ENCODE results near the gene ADORA1. TPM values are rescaled to one million over a fixed set of nuclear protein-coding genes. Genes with fewer than 3 reads are reported as not detected.

Gene ADORA1
- total and polyA plus RNA-seq, 2 donors (not counting 3 experiments of a cell fraction or from before 2014, with no cell fraction given), result 0.15 TPM; not detected in 1

DNA sequence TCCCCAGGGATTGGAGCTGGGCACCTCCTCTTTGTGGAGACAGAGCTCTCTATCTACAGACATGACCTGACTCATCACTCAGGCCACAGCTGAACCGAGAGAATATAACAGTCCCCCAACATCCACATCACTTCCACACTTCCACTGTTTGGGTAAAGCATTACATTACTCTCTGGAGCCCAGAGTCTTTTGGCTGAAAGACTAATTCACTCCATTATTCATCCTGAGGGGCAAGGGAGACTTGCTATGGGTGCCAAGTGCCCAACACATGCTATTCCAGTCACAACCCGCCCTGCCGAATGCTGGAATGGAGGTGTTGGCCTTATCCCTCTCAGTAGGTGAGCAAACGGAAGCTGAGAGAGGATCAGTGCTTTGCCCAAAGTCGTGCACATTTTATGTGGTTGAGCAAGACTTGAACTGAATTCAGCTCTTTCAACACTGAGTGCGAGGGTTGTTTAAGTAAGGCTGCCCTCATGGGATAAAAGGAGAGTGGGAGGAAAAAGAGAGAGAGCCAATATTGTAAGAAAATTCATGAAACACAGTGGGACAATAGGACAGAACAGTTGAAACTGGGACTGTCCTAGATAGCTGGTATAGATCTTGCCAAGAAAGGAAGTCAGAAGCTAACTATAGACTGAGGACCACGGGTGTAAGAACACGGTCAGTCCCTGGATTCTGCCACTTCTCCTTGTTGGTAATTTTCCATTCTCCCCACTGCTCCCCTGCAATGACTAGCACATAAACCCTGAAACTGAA is 72.5 kb downstream of the ADORA1 start:
- no peaks in the 10 kb centered on the region for H3K4me1 ChIP-seq (ENCODE audit: control insufficient read depth, extremely low read depth, insufficient read depth, low read length)
- no peaks in the 10 kb centered on the region for H4K20me1 ChIP-seq (replicated peaks; ENCODE audit: control insufficient read depth, extremely low read depth, insufficient read depth, low read length)
- dilution Hi-C loops (cut with MboI; ENCODE audit: extremely low pct_ligation_motif_present, low sequenced_read_pairs), result no loop called here
- H3K4me3 ChIP-seq (replicated peaks in 1 of 3; ENCODE audit: insufficient read depth in 1 of 3, low read depth in 1 of 3, low read length in 3 of 3), result no peak overlapping the region
- no peaks in the 10 kb centered on the region for H3K9me3 ChIP-seq (replicated peaks; ENCODE audit: control insufficient read depth, insufficient read depth, low read length)
- no peak for DNase-seq (ENCODE audit: low read depth, low spot score)
- peaks cover 7 to 8% of the 10 kb centered on the region in 2 experiments for H3K27me3 ChIP-seq (ENCODE audit: control insufficient read depth in 2 of 2, insufficient read depth in 2 of 2, low read length in 2 of 2)
- intact Hi-C loops (cut with micrococcal nuclease), result no loop called here
- no peak for FAIRE-seq
- ChIA-PET POLR2A (no interaction called here), CTCF (interaction anchor here (0.8 to 2.8 kb wide), 6 partner anchors 10 to 160 kb away, joined by 3 to 18 read pairs (median 4); no protein-coding TSS in a partner anchor)
- no peak overlapping the region for H3K4me2 ChIP-seq (ENCODE audit: insufficient read depth, low read length)
- H3K9ac ChIP-seq (replicated peaks; ENCODE audit: extremely low read depth, insufficient read depth, low read length), result no peak overlapping the region
- BruUV-seq (replicated peaks), result no TSS peak
- no peaks in the 10 kb centered on the region for H3K36me3 ChIP-seq (ENCODE audit: control insufficient read depth in 2 of 2, extremely low read depth in 1 of 2, insufficient read depth in 2 of 2, low read length in 2 of 2)
- no peak overlapping the region for H3K27ac ChIP-seq (ENCODE audit: insufficient read depth, low read depth, low read length)
- H3K79me2 ChIP-seq (ENCODE audit: control insufficient read depth, insufficient read depth, low read length), result no peaks in the 10 kb centered on the region
- H2AFZ ChIP-seq (ENCODE audit: low read depth, low read length), result no peak overlapping the region
- TF ChIP-seq, protein P1, sequence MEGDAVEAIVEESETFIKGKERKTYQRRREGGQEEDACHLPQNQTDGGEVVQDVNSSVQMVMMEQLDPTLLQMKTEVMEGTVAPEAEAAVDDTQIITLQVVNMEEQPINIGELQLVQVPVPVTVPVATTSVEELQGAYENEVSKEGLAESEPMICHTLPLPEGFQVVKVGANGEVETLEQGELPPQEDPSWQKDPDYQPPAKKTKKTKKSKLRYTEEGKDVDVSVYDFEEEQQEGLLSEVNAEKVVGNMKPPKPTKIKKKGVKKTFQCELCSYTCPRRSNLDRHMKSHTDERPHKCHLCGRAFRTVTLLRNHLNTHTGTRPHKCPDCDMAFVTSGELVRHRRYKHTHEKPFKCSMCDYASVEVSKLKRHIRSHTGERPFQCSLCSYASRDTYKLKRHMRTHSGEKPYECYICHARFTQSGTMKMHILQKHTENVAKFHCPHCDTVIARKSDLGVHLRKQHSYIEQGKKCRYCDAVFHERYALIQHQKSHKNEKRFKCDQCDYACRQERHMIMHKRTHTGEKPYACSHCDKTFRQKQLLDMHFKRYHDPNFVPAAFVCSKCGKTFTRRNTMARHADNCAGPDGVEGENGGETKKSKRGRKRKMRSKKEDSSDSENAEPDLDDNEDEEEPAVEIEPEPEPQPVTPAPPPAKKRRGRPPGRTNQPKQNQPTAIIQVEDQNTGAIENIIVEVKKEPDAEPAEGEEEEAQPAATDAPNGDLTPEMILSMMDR (IDR thresholded peaks at IDR 0.05; ENCODE audit: extremely low read depth in 1 of 2, insufficient read depth in 1 of 2, low read depth in 1 of 2, low read length in 2 of 2), result no peak
- H3K9me1 ChIP-seq (replicated peaks; ENCODE audit: control insufficient read depth, extremely low read depth, insufficient read depth, low read length), result no peaks in the 10 kb centered on the region

DNA sequence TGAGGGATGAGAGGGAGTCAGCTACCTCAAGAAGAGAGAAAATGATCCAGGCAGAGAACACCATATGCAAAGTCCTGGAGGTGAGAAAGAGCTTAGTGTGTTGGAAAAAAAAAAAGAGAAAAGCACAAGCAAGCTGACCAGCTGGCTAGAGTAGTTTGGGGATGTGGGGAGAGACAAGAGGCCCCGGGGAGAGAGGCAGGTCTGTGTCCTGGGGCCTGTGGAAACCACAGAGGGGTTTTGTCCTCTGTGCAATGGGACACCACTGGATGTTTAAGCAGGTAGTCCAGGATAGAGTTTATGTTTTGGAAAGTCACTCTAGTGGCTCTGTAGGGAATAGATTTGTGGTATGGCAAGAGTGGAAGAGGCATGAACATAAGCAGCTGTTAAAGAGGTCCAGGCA is 73.4 kb downstream of the ADORA1 start:
- no peak for TF ChIP-seq GATA2 (IDR thresholded peaks at IDR 0.05; ENCODE audit: insufficient read depth, insufficient read length, low read depth, low read length)
- no peak for TF ChIP-seq FOS (IDR thresholded peaks at IDR 0.05; ENCODE audit: borderline replicate concordance, insufficient read depth, low read length)
- TF ChIP-seq, protein P2, sequence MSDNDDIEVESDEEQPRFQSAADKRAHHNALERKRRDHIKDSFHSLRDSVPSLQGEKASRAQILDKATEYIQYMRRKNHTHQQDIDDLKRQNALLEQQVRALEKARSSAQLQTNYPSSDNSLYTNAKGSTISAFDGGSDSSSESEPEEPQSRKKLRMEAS (IDR thresholded peaks at IDR 0.05; ENCODE audit: insufficient read depth, insufficient read length), result no peak
- TF ChIP-seq MYC (IDR thresholded peaks at IDR 0.05; ENCODE audit: low read depth, low read length), result no peak
- no peak for TF ChIP-seq JUN (IDR thresholded peaks at IDR 0.05; ENCODE audit: borderline replicate concordance, insufficient read depth, insufficient read length, low read depth)
- TF ChIP-seq, protein P1 (IDR thresholded peaks at IDR 0.05; ENCODE audit: extremely low read depth in 1 of 2, insufficient read depth in 1 of 2, low read depth in 1 of 2, low read length in 2 of 2), result no peak
- no peak for TF ChIP-seq POLR2AphosphoS5 (IDR thresholded peaks at IDR 0.05; ENCODE audit: insufficient read depth, low read depth, low read length)
- no peak for TF ChIP-seq EZH2 (IDR thresholded peaks at IDR 0.05; ENCODE audit: borderline replicate concordance, low read depth, low read length, severe bottlenecking)
- no peak for TF ChIP-seq POLR2A (IDR thresholded peaks at IDR 0.05; ENCODE audit: low read depth, low read length)
- DNase-seq (ENCODE audit: low read depth, low spot score) (no peak), FAIRE-seq (no peak)
- Histone ChIP-seq H3K79me2 (ENCODE audit: control insufficient read depth, insufficient read depth, low read length) (no peaks in the 10 kb centered on the region), H3K9ac (replicated peaks; ENCODE audit: extremely low read depth, insufficient read depth, low read length) (no peak overlapping the region), H3K4me1 (ENCODE audit: control insufficient read depth, extremely low read depth, insufficient read depth, low read length) (no peaks in the 10 kb centered on the region), H4K20me1 (replicated peaks; ENCODE audit: control insufficient read depth, extremely low read depth, insufficient read depth, low read length) (no peaks in the 10 kb centered on the region), H3K36me3 (ENCODE audit: control insufficient read depth in 2 of 2, extremely low read depth in 1 of 2, insufficient read depth in 2 of 2, low read length in 2 of 2) (no peaks in the 10 kb centered on the region), H3K27ac (ENCODE audit: insufficient read depth, low read depth, low read length) (no peak overlapping the region), H3K9me3 (replicated peaks; ENCODE audit: control insufficient read depth, insufficient read depth, low read length) (no peaks in the 10 kb centered on the region), H3K9me1 (replicated peaks; ENCODE audit: control insufficient read depth, extremely low read depth, insufficient read depth, low read length) (no peaks in the 10 kb centered on the region), H2AFZ (ENCODE audit: low read depth, low read length) (no peak overlapping the region), H3K4me2 (ENCODE audit: insufficient read depth, low read length) (no peak overlapping the region), H3K4me3 (replicated peaks in 1 of 3; ENCODE audit: insufficient read depth in 1 of 3, low read depth in 1 of 3, low read length in 3 of 3) (no peak overlapping the region), H3K27me3 (ENCODE audit: control insufficient read depth in 2 of 2, insufficient read depth in 2 of 2, low read length in 2 of 2) (peaks cover 7 to 8% of the 10 kb centered on the region in 2 experiments)
- BruUV-seq (replicated peaks), result no TSS peak
- intact Hi-C loops (cut with micrococcal nuclease) (no loop called here), dilution Hi-C loops (cut with MboI; ENCODE audit: extremely low pct_ligation_motif_present, low sequenced_read_pairs) (no loop called here)
- POLR2A ChIA-PET, result no interaction called here
- CTCF ChIA-PET, result interaction anchor here (0.7 to 2.8 kb wide), 5 partner anchors 8 to 161 kb away, joined by 3 to 18 read pairs (median 4); no protein-coding TSS in a partner anchor
